HepG2 (cell line): Measurements from ENCODE around the gene USP34. TPM values are rescaled to one million over a fixed set of nuclear protein-coding genes. Genes with fewer than 3 reads are reported as not detected.

Experiments used
- DNMT3B ChIP-seq: conservative IDR thresholded peaks from 2 replicates; pipeline ENCODE4 v1.6.1; 2016; ENCODE audit warnings: missing biosample characterization, control low read depth
- MAZ ChIP-seq, 2 experiments: sonication (generic) in 1 of 2; formaldehyde crosslinking in 1 of 2; IDR thresholded peaks; 2 replicates each; pipeline versions ENCODE4 v1.5.0 to v1.6.1; 2012 to 2020; ENCODE audit warnings: low read depth in 2 of 2, mild to moderate bottlenecking in 2 of 2, borderline replicate concordance in 1 of 2, improper control_type of control experiment in 1 of 2, low read length in 1 of 2, missing genetic modification reagents in 1 of 2, moderate library complexity in 1 of 2
- NKX3-1 ChIP-seq: sonication (generic); formaldehyde crosslinking; IDR thresholded peaks from 2 replicates; pipeline ENCODE4 v1.5.0; 2020; ENCODE audit warnings: missing genetic modification reagents
- REXO4 ChIP-seq: sonication (generic); formaldehyde crosslinking; IDR thresholded peaks from 2 replicates; pipeline ENCODE4 v1.8.0; 2022; ENCODE audit warnings: missing genetic modification reagents, mild to moderate bottlenecking, borderline replicate concordance
- SNAPC4 ChIP-seq: sonication (generic); formaldehyde crosslinking; IDR thresholded peaks from 2 replicates; pipeline ENCODE4 v1.4.0; 2020; ENCODE audit warnings: mild to moderate bottlenecking, missing genetic modification reagents
- TCF7 ChIP-seq: sonication (generic); IDR thresholded peaks from 2 replicates; pipeline ENCODE4 v1.6.1; 2016; ENCODE audit warnings: antibody characterized with exemption, low read depth
- ZBTB42 ChIP-seq: sonication (generic); formaldehyde crosslinking; IDR thresholded peaks from 2 replicates; pipeline ENCODE4 v1.5.0; 2020; ENCODE audit warnings: mild to moderate bottlenecking, missing genetic modification reagents
- ZNF652 ChIP-seq: IDR thresholded peaks from 2 replicates; pipeline ENCODE4 v1.6.1; 2016; ENCODE audit warnings: low read depth, borderline replicate concordance
- polyA plus RNA-seq, 8 experiments: library from polyadenylated mRNA; depleted of rRNA in 3 of 8; stranded (reverse) in 7 of 8; unstranded in 1 of 8; fragments of >200 nt; fragmentation: Illumina TruSeq in 4 of 8; extraction: Trizol in 4 of 8; gene quantifications; 2 replicates each; pipeline versions ENCODE4 v1.2.1 to v1.2.3, GENCODE V29; 2011 to 2016; ENCODE audit warnings: low read depth in 4 of 8, missing spikeins in 1 of 8, mixed read lengths in 1 of 8; ENCODE audit not compliant: insufficient read depth in 1 of 8
- total RNA-seq, 5 experiments: library from RNA; depleted of rRNA; stranded (reverse); fragments of >200 nt; fragmentation: Illumina TruSeq; extraction: Trizol; gene quantifications; 2 replicates each; pipeline ENCODE4 v1.2.3, GENCODE V29; 2016; ENCODE audit warnings: low read depth in 1 of 5
- TF ChIP-seq, protein P1 (sequence below): IDR thresholded peaks from 2 replicates; pipeline ENCODE4 v1.6.1; 2016; ENCODE audit warnings: mild to moderate bottlenecking
- TF ChIP-seq, protein P2 (sequence below): IDR thresholded peaks from 2 replicates; pipeline ENCODE4 v1.6.1; 2016; ENCODE audit warnings: missing compliant biosample characterization, missing genetic modification reagents, borderline replicate concordance
- TF ChIP-seq, protein P3 (sequence below): sonication (generic); formaldehyde crosslinking; IDR thresholded peaks from one replicate; pipeline ENCODE4 v1.5.1; 2020; ENCODE audit warnings: mild to moderate bottlenecking, missing genetic modification reagents; ENCODE audit errors: not compliant biosample characterization

The USP34 gene
- total and polyA plus RNA-seq, 2 of the 13 experiments (the other 11 are each of a cell fraction or from before 2014, with no cell fraction given), result 99.2 to 100 TPM

GRCh38 chr2:61177727-61178549 is 292.9 kb downstream of the USP34 start (continued):
- TF ChIP-seq, protein P1, sequence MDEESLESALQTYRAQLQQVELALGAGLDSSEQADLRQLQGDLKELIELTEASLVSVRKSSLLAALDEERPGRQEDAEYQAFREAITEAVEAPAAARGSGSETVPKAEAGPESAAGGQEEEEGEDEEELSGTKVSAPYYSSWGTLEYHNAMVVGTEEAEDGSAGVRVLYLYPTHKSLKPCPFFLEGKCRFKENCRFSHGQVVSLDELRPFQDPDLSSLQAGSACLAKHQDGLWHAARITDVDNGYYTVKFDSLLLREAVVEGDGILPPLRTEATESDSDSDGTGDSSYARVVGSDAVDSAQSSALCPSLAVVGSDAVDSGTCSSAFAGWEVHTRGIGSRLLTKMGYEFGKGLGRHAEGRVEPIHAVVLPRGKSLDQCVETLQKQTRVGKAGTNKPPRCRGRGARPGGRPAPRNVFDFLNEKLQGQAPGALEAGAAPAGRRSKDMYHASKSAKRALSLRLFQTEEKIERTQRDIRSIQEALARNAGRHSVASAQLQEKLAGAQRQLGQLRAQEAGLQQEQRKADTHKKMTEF (CRISPR knock-in tag), result no peak
- TF ChIP-seq MAZ (IDR thresholded peaks at IDR 0.05; ENCODE audit: borderline replicate concordance, low read depth, low read length) (no peak), MAZ (CRISPR knock-in tag; IDR thresholded peaks at IDR 0.05; ENCODE audit: low read depth) (no peak), NKX3-1 (CRISPR knock-in tag) (peak; percentile 81; the same call in 1 of the 2 replicates), SNAPC4 (CRISPR knock-in tag) (no peak), REXO4 (CRISPR knock-in tag) (0 out of 2 replicates have a peak, but pooled peaks have one; percentile 1), DNMT3B (CRISPR knock-in tag) (peak; percentile 78), TCF7 (no peak), ZNF652 (CRISPR knock-in tag) (0 out of 2 replicates have a peak, but pooled peaks have one; percentile 1), ZBTB42 (CRISPR knock-in tag) (0 out of 2 replicates have a peak, but pooled peaks have one; percentile 44)
- TF ChIP-seq, protein P2, sequence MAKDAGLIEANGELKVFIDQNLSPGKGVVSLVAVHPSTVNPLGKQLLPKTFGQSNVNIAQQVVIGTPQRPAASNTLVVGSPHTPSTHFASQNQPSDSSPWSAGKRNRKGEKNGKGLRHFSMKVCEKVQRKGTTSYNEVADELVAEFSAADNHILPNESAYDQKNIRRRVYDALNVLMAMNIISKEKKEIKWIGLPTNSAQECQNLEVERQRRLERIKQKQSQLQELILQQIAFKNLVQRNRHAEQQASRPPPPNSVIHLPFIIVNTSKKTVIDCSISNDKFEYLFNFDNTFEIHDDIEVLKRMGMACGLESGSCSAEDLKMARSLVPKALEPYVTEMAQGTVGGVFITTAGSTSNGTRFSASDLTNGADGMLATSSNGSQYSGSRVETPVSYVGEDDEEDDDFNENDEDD, result 0 out of 2 replicates have a peak, but pooled peaks have one; percentile 9
- TF ChIP-seq, protein P3, sequence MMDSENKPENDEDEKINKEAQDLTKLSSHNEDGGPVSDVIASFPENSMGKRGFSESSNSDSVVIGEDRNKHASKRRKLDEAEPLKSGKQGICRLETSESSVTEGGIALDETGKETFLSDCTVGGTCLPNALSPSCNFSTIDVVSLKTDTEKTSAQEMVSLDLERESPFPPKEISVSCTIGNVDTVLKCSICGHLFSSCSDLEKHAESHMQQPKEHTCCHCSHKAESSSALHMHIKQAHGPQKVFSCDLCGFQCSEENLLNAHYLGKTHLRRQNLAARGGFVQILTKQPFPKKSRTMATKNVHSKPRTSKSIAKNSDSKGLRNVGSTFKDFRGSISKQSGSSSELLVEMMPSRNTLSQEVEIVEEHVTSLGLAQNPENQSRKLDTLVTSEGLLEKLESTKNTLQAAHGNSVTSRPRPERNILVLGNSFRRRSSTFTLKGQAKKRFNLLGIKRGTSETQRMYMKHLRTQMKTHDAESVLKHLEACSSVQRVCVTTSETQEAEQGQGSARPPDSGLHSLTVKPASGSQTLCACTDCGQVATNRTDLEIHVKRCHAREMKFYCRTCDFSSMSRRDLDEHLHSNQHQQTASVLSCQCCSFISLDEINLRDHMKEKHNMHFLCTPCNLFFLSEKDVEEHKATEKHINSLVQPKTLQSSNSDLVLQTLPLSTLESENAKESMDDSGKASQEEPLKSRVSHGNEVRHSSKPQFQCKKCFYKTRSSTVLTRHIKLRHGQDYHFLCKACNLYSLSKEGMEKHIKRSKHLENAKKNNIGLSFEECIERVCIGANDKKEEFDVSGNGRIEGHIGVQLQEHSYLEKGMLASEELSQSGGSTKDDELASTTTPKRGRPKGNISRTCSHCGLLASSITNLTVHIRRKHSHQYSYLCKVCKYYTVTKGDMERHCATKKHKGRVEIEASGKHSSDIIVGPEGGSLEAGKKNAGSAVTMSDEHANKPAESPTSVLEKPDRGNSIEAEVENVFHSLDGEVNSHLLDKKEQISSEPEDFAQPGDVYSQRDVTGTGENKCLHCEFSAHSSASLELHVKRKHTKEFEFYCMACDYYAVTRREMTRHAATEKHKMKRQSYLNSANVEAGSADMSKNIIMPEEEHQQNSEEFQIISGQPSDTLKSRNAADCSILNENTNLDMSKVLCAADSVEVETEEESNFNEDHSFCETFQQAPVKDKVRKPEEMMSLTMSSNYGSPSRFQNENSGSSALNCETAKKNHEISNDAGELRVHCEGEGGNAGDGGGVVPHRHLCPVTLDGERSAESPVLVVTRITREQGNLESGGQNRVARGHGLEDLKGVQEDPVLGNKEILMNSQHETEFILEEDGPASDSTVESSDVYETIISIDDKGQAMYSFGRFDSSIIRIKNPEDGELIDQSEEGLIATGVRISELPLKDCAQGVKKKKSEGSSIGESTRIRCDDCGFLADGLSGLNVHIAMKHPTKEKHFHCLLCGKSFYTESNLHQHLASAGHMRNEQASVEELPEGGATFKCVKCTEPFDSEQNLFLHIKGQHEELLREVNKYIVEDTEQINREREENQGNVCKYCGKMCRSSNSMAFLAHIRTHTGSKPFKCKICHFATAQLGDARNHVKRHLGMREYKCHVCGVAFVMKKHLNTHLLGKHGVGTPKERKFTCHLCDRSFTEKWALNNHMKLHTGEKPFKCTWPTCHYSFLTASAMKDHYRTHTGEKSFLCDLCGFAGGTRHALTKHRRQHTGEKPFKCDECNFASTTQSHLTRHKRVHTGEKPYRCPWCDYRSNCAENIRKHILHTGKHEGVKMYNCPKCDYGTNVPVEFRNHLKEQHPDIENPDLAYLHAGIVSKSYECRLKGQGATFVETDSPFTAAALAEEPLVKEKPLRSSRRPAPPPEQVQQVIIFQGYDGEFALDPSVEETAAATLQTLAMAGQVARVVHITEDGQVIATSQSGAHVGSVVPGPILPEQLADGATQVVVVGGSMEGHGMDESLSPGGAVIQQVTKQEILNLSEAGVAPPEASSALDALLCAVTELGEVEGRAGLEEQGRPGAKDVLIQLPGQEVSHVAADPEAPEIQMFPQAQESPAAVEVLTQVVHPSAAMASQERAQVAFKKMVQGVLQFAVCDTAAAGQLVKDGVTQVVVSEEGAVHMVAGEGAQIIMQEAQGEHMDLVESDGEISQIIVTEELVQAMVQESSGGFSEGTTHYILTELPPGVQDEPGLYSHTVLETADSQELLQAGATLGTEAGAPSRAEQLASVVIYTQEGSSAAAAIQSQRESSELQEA (CRISPR knock-in tag), result peak; percentile 56
